K562 (cell line): ENCODE measurements around the gene SOS2. TPM values are rescaled to one million over a fixed set of nuclear protein-coding genes. Genes with fewer than 3 reads are reported as not detected.

Experiments used
- ARNT ChIP-seq, 2 experiments: fragments of 450-650 bp; IDR thresholded peaks; 2 replicates each; pipeline ENCODE4 v1.6.1; 2016; ENCODE audit warnings: mild to moderate bottlenecking in 1 of 2
- BCL6 ChIP-seq: fragments of 250-450 bp; sonication (Bioruptor Pico); IDR thresholded peaks from 2 replicates; pipeline ENCODE4 v1.4.0; 2020
- FOXP1 ChIP-seq: sonication (generic); formaldehyde crosslinking; IDR thresholded peaks from 2 replicates; pipeline ENCODE4 v1.8.0; 2022; ENCODE audit warnings: mild to moderate bottlenecking, missing genetic modification reagents
- HCFC1 ChIP-seq: IDR thresholded peaks from 2 replicates; pipeline ENCODE4 v1.6.1; 2012; ENCODE audit warnings: low read depth, low read length, improper control_type of control experiment
- HDAC2 ChIP-seq: fragments of 450-650 bp; IDR thresholded peaks from 2 replicates; pipeline ENCODE4 v1.6.1; 2016; ENCODE audit warnings: mild to moderate bottlenecking
- ILF3 ChIP-seq: fragments of 450-650 bp; IDR thresholded peaks from 2 replicates; pipeline ENCODE4 v1.6.1; 2018; ENCODE audit warnings: antibody characterized with exemption, mild to moderate bottlenecking, moderate library complexity, borderline replicate concordance
- MAFG ChIP-seq: fragments of 450-650 bp; conservative IDR thresholded peaks from 2 replicates; pipeline ENCODE4 v1.6.1; 2016; ENCODE audit warnings: missing genetic modification characterization, missing compliant biosample characterization
- MYC ChIP-seq, 2 experiments: fragments of 250-450 bp in 1 of 2; sonication (Bioruptor Pico) in 1 of 2; IDR thresholded peaks; 2 replicates each; pipeline versions ENCODE4 v1.5.1 to v1.6.1; 2012 to 2021; ENCODE audit warnings: low read depth in 2 of 2, borderline replicate concordance in 1 of 2, improper control_type of control experiment in 1 of 2, low read length in 1 of 2, mild to moderate bottlenecking in 1 of 2, moderate library complexity in 1 of 2
- NKRF ChIP-seq: fragments of 450-650 bp; IDR thresholded peaks from 2 replicates; pipeline ENCODE4 v1.6.1; 2016; ENCODE audit warnings: borderline replicate concordance
- NUFIP1 ChIP-seq: fragments of 450-650 bp; IDR thresholded peaks from 2 replicates; pipeline ENCODE4 v1.6.1; 2018; ENCODE audit not compliant: partially characterized antibody
- RBBP5 ChIP-seq: fragments of 200-600 bp; sonication (generic); IDR thresholded peaks from 2 replicates; pipeline ENCODE4 v1.6.1; 2012; ENCODE audit warnings: borderline replicate concordance, mild to moderate bottlenecking, low read length, control low read depth, inconsistent platforms; ENCODE audit not compliant: insufficient read depth, poor library complexity, severe bottlenecking
- RCOR1 ChIP-seq, 2 experiments: IDR thresholded peaks; 2 replicates each; pipeline ENCODE4 v1.6.1; 2012; ENCODE audit warnings: low read depth in 2 of 2, low read length in 2 of 2, borderline replicate concordance in 1 of 2, improper control_type of control experiment in 1 of 2
- SFPQ ChIP-seq: fragments of 200-400 bp; formaldehyde crosslinking; IDR thresholded peaks from 2 replicates; pipeline ENCODE4 v1.6.1; 2017; ENCODE audit warnings: mild to moderate bottlenecking, low read depth, low read length, moderate library complexity
- SIX5 ChIP-seq, 2 experiments: IDR thresholded peaks; 2 replicates each; pipeline ENCODE4 v1.6.1; 2011; ENCODE audit warnings: low read length in 2 of 2, borderline replicate concordance in 1 of 2, low read depth in 1 of 2, mild to moderate bottlenecking in 1 of 2, moderate library complexity in 1 of 2; ENCODE audit not compliant: insufficient read depth in 1 of 2
- TOE1 ChIP-seq, 2 experiments: fragments of 450-650 bp in 1 of 2; sonication (generic) in 1 of 2; formaldehyde crosslinking in 1 of 2; IDR thresholded peaks; 2 replicates each; pipeline versions ENCODE4 v1.7.1 to v1.8.0; 2016 to 2022; ENCODE audit warnings: borderline replicate concordance in 2 of 2, mild to moderate bottlenecking in 2 of 2, antibody characterized with exemption in 1 of 2, inconsistent platforms in 1 of 2, low read depth in 1 of 2, missing genetic modification reagents in 1 of 2, moderate library complexity in 1 of 2
- XRCC4 ChIP-seq: IDR thresholded peaks from one replicate; pipeline ENCODE4 v1.6.1; 2011; ENCODE audit not compliant: insufficient read depth, insufficient read length; ENCODE audit errors: extremely low read depth
- ZBED1 ChIP-seq: IDR thresholded peaks from 2 replicates; pipeline ENCODE4 v1.6.1; 2014
- polyA plus RNA-seq, 8 experiments: library from polyadenylated mRNA; depleted of rRNA in 4 of 8; stranded (reverse) in 5 of 8; unstranded in 3 of 8; fragments of >200 nt; fragmentation: Nextera tagmentation in 2 of 8; fragmentation: Illumina TruSeq in 1 of 8; extraction: Ambion mirVana in 2 of 8; extraction: Trizol in 1 of 8; gene quantifications; 2 replicates each; pipeline versions ENCODE4 v1.2.1 to v1.2.3, GENCODE V29; 2011 to 2014; ENCODE audit warnings: inconsistent platforms in 1 of 8, missing spikeins in 1 of 8
- total RNA-seq, 7 experiments: library from RNA; depleted of rRNA in 6 of 7; stranded (reverse); fragments of >200 nt in 6 of 7; fragmentation: Illumina TruSeq in 2 of 7; extraction: Trizol in 2 of 7; gene quantifications; 2 replicates each; pipeline versions ENCODE4 v1.2.1 to v1.2.3, GENCODE V29; 2011 to 2021; ENCODE audit warnings: low replicate concordance in 1 of 7
- TF ChIP-seq, protein P1 (sequence below): sonication (generic); formaldehyde crosslinking; IDR thresholded peaks from 2 replicates; pipeline ENCODE4 v1.8.1; 2022; ENCODE audit warnings: missing genetic modification reagents
- TF ChIP-seq, protein P2 (sequence below): IDR thresholded peaks from 2 replicates; pipeline ENCODE4 v1.6.1; 2016; ENCODE audit warnings: missing genetic modification characterization, missing compliant biosample characterization

Gene SOS2
- total and polyA plus RNA-seq, 9 of the 15 experiments (the other 6 are each of a cell fraction or from before 2014, with no cell fraction given) = 2.2 to 13.1 (median 10.5) TPM

DNA sequence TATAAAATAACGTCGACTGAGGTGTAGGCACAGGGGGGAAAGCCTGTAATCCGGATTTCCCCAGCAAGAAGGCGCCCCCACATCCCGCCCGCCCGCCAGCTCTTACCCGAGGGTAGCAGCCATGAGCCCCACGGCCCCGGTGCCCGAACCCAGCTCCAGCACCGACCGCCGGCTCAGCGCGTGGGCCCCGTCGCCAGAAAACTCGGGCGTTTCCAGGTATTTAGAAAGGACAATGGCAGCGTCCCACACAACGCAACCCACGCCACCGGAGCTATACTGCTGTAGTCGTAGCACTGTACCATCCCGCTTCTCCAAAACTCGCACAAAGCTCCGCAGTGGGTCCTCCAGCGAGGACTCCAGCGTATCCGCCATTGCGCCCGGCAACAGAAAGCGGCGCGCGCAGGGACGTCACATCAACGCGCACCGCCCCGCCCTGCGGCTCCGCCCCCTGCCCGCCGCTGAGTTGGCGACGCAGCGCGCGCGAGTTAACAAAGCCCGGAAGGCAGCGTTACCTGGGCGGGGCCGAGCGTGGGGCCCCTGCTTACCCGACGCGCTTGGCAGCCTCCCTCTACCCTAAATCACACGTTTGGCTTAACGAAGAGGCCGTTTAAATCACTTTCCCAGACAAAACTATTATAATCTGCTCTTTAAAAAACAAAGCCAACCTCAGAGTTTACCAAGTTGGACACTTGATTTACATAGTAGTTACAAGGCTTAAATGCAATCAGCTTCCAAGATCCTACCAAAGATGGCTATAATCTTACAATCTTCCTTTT is 115.0 kb downstream of the SOS2 start, which contains the start of gene VCPKMT (continued):
- no peak; the same call in 1 of the 2 replicates for TF ChIP-seq TOE1 (IDR thresholded peaks at IDR 0.05; ENCODE audit: borderline replicate concordance)
- no peak for TF ChIP-seq TOE1 (CRISPR knock-in tag; IDR thresholded peaks at IDR 0.05; ENCODE audit: borderline replicate concordance, low read depth)
- TF ChIP-seq BCL6 = no peak
- TF ChIP-seq ZBED1 = no peak
- TF ChIP-seq MYC (IDR thresholded peaks at IDR 0.05; ENCODE audit: low read depth, low read length) = peak; percentile 70; the same call in 1 of the 2 replicates
- peak; percentile 58; the same call in 1 of the 2 replicates for TF ChIP-seq MYC (CRISPR knock-in tag; IDR thresholded peaks at IDR 0.05; ENCODE audit: borderline replicate concordance, low read depth)
- TF ChIP-seq HCFC1 = peak; percentile 82
- peak; percentile 31; the same call in 1 of the 2 replicates for TF ChIP-seq HDAC2
- TF ChIP-seq, protein P1, sequence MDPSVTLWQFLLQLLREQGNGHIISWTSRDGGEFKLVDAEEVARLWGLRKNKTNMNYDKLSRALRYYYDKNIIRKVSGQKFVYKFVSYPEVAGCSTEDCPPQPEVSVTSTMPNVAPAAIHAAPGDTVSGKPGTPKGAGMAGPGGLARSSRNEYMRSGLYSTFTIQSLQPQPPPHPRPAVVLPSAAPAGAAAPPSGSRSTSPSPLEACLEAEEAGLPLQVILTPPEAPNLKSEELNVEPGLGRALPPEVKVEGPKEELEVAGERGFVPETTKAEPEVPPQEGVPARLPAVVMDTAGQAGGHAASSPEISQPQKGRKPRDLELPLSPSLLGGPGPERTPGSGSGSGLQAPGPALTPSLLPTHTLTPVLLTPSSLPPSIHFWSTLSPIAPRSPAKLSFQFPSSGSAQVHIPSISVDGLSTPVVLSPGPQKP (CRISPR knock-in tag) = no peak
- TF ChIP-seq XRCC4 = no peak
- TF ChIP-seq ARNT (IDR thresholded peaks at IDR 0.05) = no peak
- peak; percentile 87 for TF ChIP-seq NKRF
- no peak for TF ChIP-seq MAFG (tag)
- no peak; a peak in 1 of 4 replicates for TF ChIP-seq SIX5 (IDR thresholded peaks at IDR 0.05; ENCODE audit: borderline replicate concordance in 1 of 2, insufficient read depth in 1 of 2, low read depth in 1 of 2, low read length in 2 of 2)
- TF ChIP-seq ILF3 = no peak
- TF ChIP-seq, protein P2, sequence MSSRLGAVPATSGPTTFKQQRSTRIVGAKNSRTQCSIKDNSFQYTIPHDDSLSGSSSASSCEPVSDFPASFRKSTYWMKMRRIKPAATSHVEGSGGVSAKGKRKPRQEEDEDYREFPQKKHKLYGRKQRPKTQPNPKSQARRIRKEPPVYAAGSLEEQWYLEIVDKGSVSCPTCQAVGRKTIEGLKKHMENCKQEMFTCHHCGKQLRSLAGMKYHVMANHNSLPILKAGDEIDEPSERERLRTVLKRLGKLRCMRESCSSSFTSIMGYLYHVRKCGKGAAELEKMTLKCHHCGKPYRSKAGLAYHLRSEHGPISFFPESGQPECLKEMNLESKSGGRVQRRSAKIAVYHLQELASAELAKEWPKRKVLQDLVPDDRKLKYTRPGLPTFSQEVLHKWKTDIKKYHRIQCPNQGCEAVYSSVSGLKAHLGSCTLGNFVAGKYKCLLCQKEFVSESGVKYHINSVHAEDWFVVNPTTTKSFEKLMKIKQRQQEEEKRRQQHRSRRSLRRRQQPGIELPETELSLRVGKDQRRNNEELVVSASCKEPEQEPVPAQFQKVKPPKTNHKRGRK (tag) = no peak
- peak; percentile 92 for TF ChIP-seq RBBP5
- TF ChIP-seq RCOR1 (IDR thresholded peaks at IDR 0.05; ENCODE audit: borderline replicate concordance in 1 of 2, low read depth in 2 of 2, low read length in 2 of 2) = peak in 1 of 2 experiments; percentile 16; a peak in 1 of 4 replicates
- no peak for TF ChIP-seq NUFIP1
- peak; percentile 77 for TF ChIP-seq FOXP1 (CRISPR knock-in tag)
- TF ChIP-seq SFPQ = no peak
